GM12865 (cell line): ENCODE results near the gene TMC4.

Experiments
- DNase-seq: peaks from one replicate; pipeline ENCODE4 v3.0.0; 2010; ENCODE audit warnings: low read depth
- H3K4me3 ChIP-seq: 2 replicates; pipeline ENCODE4 v1.5.1; 2011; ENCODE audit warnings: mild to moderate bottlenecking, low read depth, low read length, control low read depth
- TF ChIP-seq, protein P1 (sequence below): IDR thresholded peaks from 2 replicates; pipeline ENCODE4 v1.5.1; 2011; ENCODE audit warnings: low read length, control low read depth, low read depth, inconsistent platforms; ENCODE audit not compliant: insufficient read depth; ENCODE audit errors: missing control alignments

The TMC4 gene

DNA sequence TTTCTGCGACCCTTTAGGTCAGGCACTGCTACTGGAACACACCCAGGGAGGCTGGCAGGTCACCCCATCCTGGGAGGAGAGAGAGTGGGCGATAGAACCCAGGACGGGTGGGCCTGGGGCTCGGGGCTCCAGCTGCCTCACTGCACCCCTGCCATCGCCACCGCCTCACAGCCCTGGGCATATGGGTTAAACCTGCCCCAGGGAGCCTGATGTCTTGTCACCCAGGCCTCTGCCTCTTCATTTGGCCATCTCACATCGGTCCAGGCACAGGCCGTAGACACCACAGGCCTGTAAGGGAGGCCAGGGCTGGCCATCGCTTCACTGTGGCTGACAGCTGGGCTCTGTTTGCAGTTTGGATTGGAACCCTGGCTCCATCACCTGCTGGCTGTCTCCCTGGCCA is 47.2 kb downstream of the TMC4 start:
- TF ChIP-seq, protein P1, sequence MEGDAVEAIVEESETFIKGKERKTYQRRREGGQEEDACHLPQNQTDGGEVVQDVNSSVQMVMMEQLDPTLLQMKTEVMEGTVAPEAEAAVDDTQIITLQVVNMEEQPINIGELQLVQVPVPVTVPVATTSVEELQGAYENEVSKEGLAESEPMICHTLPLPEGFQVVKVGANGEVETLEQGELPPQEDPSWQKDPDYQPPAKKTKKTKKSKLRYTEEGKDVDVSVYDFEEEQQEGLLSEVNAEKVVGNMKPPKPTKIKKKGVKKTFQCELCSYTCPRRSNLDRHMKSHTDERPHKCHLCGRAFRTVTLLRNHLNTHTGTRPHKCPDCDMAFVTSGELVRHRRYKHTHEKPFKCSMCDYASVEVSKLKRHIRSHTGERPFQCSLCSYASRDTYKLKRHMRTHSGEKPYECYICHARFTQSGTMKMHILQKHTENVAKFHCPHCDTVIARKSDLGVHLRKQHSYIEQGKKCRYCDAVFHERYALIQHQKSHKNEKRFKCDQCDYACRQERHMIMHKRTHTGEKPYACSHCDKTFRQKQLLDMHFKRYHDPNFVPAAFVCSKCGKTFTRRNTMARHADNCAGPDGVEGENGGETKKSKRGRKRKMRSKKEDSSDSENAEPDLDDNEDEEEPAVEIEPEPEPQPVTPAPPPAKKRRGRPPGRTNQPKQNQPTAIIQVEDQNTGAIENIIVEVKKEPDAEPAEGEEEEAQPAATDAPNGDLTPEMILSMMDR, result no peak
- no peak overlapping the region for H3K4me3 ChIP-seq
- no peak for DNase-seq

DNA sequence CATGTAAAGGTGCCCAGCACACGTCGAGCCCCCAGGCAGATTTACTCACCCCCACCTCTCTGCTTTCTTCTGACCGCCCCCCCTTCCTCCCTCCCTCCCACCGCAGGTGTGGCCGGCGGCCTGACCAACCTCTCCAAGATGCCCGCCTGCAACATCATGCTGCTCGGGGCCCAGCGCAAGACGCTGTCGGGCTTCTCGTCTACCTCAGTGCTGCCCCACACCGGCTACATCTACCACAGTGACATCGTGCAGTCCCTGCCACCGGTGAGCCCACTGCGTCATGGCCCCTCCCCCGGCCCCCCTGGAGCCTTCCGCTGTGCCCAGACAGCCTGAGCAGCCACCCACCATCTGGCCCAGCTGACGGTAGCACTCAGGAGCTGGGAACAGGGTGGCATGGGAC is 48.6 kb downstream of the TMC4 start:
- no peak overlapping the region for H3K4me3 ChIP-seq
- no peak for DNase-seq
- TF ChIP-seq, protein P1, result no peak

DNA sequence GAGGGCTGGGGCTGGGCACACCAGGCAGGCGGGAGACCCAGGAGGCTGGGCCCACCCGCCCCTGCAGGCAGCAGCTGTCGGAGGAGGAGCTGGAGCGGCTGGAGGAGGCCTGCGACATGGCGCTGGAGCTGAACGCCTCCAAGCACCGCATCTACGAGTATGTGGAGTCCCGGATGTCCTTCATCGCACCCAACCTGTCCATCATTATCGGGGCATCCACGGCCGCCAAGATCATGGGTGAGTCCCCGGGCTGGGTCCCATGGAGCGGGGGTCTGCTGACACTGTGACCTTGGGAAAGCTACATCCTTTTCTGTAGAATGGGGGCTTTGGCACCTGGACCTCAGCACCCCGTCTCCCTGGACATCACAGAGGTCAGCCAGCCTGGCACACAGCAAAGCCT is 49.3 kb downstream of the TMC4 start:
- no peak for DNase-seq
- TF ChIP-seq, protein P1, result no peak
- H3K4me3 ChIP-seq, result no peak overlapping the region

DNA sequence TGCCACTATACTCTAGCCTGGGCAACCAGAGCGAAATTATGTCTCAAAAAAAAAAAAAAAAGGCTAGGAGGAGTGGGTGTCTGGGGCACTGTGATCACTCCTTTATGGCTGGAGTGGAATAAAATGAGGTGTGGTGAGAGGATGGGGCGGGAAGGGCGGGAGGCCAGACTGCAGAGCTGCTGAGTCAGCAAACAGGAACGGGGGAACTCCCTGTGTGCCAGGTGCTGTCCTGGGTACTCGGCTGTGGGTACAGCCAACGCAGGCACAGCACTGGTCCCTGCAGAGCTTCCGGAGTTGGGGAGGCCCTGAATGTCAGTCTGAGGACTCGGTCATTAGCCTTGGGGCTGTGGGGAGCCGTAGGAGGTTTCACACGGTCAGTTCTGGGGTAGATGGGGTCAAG is 51.7 kb downstream of the TMC4 start:
- DNase-seq, result no peak
- no peak overlapping the region for H3K4me3 ChIP-seq
- TF ChIP-seq, protein P1, result no peak

DNA sequence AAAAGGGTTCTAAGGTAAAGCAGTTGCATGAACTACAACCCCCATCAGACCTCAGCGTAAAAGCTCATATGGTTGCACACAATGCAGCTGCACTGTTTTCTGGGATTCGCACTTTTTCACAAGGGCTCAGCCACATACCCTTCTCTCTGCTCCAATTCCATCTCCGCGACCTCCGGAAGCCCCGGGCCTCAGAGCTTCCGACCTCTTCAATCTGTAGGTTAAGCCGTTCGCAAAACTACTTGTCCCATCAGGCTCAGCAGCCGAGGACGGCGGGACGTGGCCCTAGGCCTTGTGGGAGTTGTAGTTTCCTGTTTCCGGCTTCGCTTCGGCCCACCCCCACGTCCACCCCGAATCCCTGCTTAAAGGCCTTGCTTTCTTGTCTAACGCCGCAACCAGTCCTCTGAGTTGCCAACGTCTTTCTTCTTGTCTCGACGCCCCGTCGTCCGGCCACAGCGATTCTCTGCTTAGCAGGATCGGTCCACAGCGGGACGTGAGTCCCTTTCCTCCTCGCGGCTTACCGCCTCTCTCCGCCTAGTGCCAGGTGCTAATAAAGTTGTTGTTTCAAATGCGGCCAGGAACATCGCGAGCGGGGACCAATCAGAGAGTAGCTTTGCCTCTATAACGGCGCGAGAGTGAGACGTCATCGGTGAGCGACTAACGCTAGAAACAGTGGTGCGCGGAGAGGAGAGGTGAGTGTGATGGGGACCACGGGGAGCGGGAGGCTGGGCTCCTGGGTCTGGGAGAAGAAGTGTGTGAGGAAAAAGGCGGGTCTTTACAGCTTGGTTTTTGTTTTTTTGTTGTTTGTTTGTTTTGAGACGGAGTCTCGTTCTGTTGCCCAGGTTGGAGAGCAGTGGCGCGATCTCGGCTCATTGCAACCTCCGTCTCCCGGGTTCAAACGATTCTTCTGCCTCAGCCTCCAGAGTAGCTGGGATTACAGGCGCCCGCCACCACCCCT is 57.6 kb downstream of the TMC4 start, which contains the start of the genes PRPF31 and TFPT:
PRPF31 (plus strand) TSS at position 646 of the 955 bp plus-strand sequence. CDS start 2,525 bp downstream, outside the sequence.
TFPT (minus strand) TSS at position 549 of the 955 bp plus-strand sequence; CDS start at position 161, 388 bp downstream.
- peak; percentile 98 for DNase-seq
- TF ChIP-seq, protein P1, result no peak
- H3K4me3 ChIP-seq, result peak within 1 kb of the TSS; percentile 76

DNA sequence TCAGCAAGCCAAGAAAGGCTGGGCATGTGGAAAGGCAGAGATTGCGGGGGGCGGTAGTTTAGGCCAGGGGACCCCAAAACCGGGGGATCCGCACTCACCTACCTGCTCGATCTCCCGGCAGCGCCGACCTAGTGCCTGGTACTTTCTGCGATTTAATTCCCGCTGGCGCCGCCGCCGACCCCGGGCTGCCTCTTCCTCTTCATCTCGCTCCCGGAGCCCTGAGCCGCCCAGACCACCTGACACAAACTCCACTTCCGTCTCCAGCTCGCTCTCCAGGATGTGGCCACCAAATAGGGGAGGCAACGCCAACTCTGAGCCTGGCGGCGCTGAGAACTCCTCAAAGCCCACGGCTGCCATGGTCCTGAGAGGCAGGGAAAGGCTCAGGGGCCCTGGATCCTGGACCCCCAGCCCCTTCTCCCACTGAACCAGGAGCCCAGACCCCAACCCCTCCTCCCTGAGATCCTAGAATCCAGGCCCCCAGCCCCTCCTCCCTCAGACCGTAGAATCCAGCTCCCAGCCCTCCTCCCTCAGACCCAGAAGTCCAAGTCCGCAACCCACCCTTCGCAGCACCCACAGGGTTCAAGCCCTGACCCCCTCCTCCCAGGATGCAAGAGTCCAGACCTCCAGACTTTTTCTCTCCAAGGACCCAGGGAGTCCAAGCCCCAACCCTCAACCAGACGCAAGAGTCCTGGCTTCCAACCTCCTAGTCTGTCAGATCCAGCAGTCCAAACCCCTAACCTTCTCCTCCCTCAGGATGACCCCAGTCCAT is 58.4 kb downstream of the TMC4 start:
- peak; percentile 72 for DNase-seq
- H3K4me3 ChIP-seq, result peak overlapping the region; percentile 76
- TF ChIP-seq, protein P1, result no peak
